Tibial nerve (tissue), 4 donors: ENCODE results near the gene RNF214. TPM values are rescaled to one million over a fixed set of nuclear protein-coding genes. Genes with fewer than 3 reads are reported as not detected.

Source experiments
- DNase-seq, 2 donors: peaks; one replicate each; pipeline ENCODE4 v3.0.0-alpha.2; 2019; ENCODE audit warnings: low spot score in 2 of 2
- H3K27ac ChIP-seq, 4 donors: fragments of 200-600 bp; sonication (generic) in 3 of 4; one replicate each; pipeline ENCODE4 v1.5.1; 2017 to 2019; ENCODE audit warnings: mild to moderate bottlenecking in 1 of 4
- H3K27me3 ChIP-seq, 2 donors: fragments of 200-600 bp; sonication (generic) in 1 of 2; one replicate each; pipeline versions ENCODE4 v1.5.1 to v1.6.0; 2017 to 2019
- H3K36me3 ChIP-seq, 3 donors: fragments of 200-600 bp; sonication (generic); one replicate each; pipeline ENCODE4 v1.5.1; 2018 to 2019
- H3K4me1 ChIP-seq, 4 donors: fragments of 200-600 bp; sonication (generic) in 3 of 4; one replicate each; pipeline ENCODE4 v1.5.1; 2017 to 2019
- H3K4me3 ChIP-seq, 4 donors: fragments of 200-600 bp; sonication (generic) in 3 of 4; one replicate each; pipeline ENCODE4 v1.5.1; 2017 to 2019; ENCODE audit warnings: mild to moderate bottlenecking in 1 of 4, moderate library complexity in 1 of 4
- H3K9me3 ChIP-seq, 4 donors: fragments of 200-600 bp; sonication (generic) in 3 of 4; one replicate each; pipeline ENCODE4 v1.5.1; 2017 to 2019
- EP300 ChIP-seq, 2 donors: sonication (generic); formaldehyde crosslinking; IDR thresholded peaks; one replicate each; pipeline ENCODE4 v1.6.1; 2017; ENCODE audit warnings: antibody characterized with exemption in 2 of 2, mild to moderate bottlenecking in 1 of 2
- POLR2A ChIP-seq, 2 donors: fragments of 450-650 bp; IDR thresholded peaks; one replicate each; pipeline ENCODE4 v1.6.1; 2017; ENCODE audit warnings: antibody characterized with exemption in 2 of 2, mild to moderate bottlenecking in 2 of 2, moderate library complexity in 2 of 2
- WGBS, 2 donors: methylation state at CpG; one replicate each; pipeline ENCODE4 v1.1.5; 2018; 5-methylcytosine and 5-hydroxymethylcytosine counted together
- total RNA-seq, 4 donors: library from RNA; depleted of rRNA; stranded (reverse); fragments of >200 nt; gene quantifications; one replicate each; pipeline ENCODE4 v1.1.0, GENCODE V29; 2016
- TF ChIP-seq, protein P1 (sequence below), 5 experiments: fragments of 200-600 bp in 3 of 5; fragments of 450-650 bp in 2 of 5; sonication (generic) in 3 of 5; IDR thresholded peaks; one replicate each; pipeline ENCODE4 v1.5.1; 2016 to 2019; ENCODE audit warnings: antibody characterized with exemption in 5 of 5, mild to moderate bottlenecking in 3 of 5, moderate library complexity in 2 of 5

RNF214 gene
- total RNA-seq, 4 donors from 2014 or later: 10.8 to 16.6 (median 12.8) TPM

DNA sequence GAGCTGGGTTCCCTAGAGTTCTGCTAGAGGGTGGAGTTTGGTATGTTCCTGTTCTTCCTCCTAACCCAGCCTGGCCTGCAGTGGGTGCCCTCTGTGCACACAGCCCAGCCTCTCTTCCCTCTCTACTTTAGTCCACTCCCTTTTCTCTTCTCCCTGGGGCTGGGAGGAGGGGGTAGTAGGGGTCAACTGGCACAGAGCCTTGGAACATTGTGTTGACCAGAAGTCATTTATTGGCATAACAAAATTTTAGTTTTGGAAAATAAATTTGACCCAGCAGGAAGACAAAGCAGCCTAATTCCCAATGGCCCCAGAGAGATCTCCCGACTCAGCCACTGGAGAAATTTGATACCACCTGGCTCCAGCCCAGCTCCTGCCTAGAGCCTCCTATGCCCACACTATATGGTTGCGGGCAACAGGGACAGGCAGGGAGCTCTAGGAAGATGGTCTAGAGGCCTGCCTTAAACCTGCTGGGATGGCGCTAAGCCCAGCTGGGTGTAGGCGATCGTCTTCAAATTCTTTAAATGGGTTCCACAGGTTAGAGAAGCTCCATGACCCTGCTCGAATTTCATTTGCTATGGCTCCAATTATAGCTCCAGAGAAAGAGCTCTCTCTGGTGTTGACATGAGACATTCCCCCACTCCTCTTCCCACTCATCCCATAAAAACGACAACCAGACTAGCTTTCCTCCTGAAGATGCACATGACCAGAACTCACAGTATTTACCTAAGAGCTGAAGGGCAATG lies 10.5 kb upstream of the RNF214 start:
- H3K4me1 ChIP-seq: peaks cover 10 to 89% (median 44%) of the 10 kb centered on the region in 4 donors
- 21 to 36% methylated on average over 7 of the region's 7 CpGs for WGBS, 2 donors
- no peaks in the 10 kb centered on the region for H3K27me3 ChIP-seq
- DNase-seq: peak; percentile 79 to 90
- no peak overlapping the region for H3K4me3 ChIP-seq
- TF ChIP-seq, protein P1, sequence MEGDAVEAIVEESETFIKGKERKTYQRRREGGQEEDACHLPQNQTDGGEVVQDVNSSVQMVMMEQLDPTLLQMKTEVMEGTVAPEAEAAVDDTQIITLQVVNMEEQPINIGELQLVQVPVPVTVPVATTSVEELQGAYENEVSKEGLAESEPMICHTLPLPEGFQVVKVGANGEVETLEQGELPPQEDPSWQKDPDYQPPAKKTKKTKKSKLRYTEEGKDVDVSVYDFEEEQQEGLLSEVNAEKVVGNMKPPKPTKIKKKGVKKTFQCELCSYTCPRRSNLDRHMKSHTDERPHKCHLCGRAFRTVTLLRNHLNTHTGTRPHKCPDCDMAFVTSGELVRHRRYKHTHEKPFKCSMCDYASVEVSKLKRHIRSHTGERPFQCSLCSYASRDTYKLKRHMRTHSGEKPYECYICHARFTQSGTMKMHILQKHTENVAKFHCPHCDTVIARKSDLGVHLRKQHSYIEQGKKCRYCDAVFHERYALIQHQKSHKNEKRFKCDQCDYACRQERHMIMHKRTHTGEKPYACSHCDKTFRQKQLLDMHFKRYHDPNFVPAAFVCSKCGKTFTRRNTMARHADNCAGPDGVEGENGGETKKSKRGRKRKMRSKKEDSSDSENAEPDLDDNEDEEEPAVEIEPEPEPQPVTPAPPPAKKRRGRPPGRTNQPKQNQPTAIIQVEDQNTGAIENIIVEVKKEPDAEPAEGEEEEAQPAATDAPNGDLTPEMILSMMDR (IDR thresholded peaks at IDR 0.05): no peak
- TF ChIP-seq EP300 (IDR thresholded peaks at IDR 0.05): peak; percentile 91
- peak in 1 of 2 donors; percentile 29 for TF ChIP-seq POLR2A (IDR thresholded peaks at IDR 0.05)
- H3K36me3 ChIP-seq: peaks cover 0 to 60% (median 23%) of the 10 kb centered on the region in 3 donors
- peak overlapping the region; percentile 75 to 93 (median 87) for H3K27ac ChIP-seq
- no peaks in the 10 kb centered on the region for H3K9me3 ChIP-seq

DNA sequence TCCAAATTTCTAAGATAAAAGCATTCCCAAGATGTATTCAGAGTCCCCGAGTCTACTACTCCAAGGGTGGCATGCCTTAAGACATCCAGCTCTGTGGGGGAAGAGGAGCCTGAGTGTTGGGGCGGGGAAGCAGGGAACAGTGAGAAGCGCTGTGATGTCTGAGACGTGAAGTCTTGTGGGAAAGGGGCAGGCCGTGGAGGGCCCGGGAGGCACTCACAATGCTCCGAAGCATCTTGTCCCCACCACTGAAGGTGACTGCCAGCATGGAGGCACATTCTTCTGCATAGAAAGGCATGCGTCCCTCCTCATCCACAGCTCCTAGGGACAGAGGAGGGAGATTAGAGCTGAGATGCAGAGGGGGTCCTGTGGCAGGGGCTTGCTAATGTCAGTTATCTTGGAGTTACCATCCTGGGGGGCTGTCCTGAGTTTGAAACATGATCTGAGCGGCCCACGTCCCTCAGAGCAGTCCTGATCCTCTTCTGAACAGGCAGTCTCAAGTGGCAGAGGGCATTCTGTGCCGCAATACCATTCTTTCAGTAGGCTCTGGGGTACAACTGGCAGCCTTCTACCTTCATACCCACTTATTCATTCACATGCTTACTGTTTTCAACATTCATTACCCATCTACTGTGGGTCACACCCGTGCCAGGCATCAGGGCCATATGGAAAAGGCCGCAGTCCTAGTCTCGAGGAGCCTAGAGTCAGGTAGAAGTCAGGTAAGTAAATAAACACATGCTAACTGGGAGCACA lies 9.3 kb upstream of the RNF214 start:
- Histone ChIP-seq H3K27ac (peak overlapping the region; percentile 75 to 93 (median 87)), H3K9me3 (no peaks in the 10 kb centered on the region), H3K27me3 (no peaks in the 10 kb centered on the region), H3K36me3 (peaks cover 0 to 61% (median 22%) of the 10 kb centered on the region in 3 donors), H3K4me1 (peaks cover 10 to 77% (median 41%) of the 10 kb centered on the region in 4 donors), H3K4me3 (no peak overlapping the region)
- DNase-seq: no peak
- TF ChIP-seq EP300 (IDR thresholded peaks at IDR 0.05): no peak
- WGBS, 2 donors: 87 to 93% methylated on average over 14 of the region's 14 CpGs

DNA sequence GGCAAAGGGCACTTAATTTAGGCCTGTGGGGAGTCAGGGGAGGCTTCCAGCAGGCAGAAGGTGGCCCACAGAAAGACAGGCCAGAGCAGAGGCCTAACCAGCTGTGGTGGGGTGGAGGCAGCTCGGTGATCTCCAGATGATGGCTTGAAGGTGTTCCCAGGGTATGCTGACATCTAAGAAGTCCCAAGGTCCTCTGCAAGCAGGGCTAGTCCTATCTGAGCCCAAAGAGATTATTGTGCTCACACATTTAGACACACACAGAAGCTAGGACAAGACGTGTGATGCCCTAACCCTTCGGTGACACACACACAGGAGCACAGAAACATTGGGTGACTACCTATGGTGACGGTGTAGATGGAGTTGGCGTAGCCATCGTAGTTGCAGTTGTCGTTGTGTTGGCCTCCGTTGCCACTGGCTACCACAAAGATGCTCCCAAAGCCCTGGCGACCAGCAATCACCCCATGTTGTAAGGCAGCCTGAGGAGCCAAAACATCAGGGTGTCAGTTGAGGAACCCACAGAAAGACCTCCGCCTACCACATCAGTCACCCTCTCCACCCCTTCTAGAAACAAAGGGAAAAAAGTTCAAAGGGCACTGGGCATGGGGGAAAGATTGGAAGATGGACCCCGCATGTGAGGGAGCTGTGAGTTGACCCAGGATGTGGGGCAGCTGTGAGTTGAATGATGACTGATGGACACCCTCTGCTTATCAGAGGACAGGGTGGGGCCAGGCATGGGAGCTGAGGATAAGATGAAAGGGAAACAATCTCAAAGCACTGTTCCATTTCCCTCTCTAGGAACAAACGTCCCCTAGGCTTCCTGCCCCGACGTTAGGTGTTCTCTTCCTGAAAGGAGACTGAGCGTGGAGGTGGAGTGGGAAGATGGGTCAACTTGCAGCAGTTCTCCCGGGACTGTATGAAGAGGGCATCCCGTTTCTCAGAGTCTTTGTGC lies 8.5 kb upstream of the RNF214 start:
- no peak for TF ChIP-seq POLR2A (IDR thresholded peaks at IDR 0.05)
- TF ChIP-seq EP300 (IDR thresholded peaks at IDR 0.05): no peak
- TF ChIP-seq, protein P1 (IDR thresholded peaks at IDR 0.05): no peak
- 76% methylated on average over 17 of the region's 17 CpGs for WGBS, 2 donors
- no peak overlapping the region for H3K4me3 ChIP-seq
- no peak for DNase-seq
- peaks cover 0 to 61% (median 21%) of the 10 kb centered on the region in 3 donors for H3K36me3 ChIP-seq
- H3K9me3 ChIP-seq: no peaks in the 10 kb centered on the region
- peak overlapping the region; percentile 75 to 93 (median 87) for H3K27ac ChIP-seq
- H3K27me3 ChIP-seq: no peaks in the 10 kb centered on the region
- H3K4me1 ChIP-seq: peaks cover 10 to 69% (median 38%) of the 10 kb centered on the region in 4 donors

DNA sequence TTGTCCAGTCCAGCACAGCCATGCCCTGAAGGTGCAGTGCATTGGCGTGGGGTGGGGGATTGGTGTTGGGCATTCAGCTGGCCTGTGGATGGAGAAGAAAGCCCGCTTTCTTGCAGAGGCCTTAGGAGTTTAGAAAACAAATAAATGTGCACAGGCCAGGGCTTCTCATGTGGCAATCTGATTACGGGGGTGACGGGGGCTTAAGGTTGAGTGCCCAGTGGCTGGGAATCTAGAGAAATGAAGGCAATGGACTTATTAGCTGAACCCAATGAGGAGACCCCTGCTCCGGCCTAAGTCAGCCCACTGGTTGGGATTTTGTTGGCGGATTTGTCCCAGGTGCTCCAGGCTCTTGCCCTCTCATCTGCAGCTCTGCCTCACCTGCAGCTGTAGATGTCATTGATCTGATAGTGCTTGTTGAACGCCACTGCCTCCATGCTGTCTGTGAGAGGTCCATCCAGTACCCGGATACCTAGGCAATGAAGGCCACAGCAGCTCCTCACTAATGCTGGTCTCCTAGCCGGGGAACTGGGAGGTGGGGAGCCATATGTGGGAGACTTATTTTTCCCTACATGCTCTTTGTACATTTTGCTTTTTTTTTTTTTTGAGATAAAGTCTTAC lies 6.8 kb upstream of the RNF214 start:
- H3K4me1 ChIP-seq: peaks cover 0 to 67% (median 30%) of the 10 kb centered on the region in 4 donors
- 89 to 93% methylated on average over 9 of the region's 9 CpGs for WGBS, 2 donors
- H3K27me3 ChIP-seq: no peaks in the 10 kb centered on the region
- no peaks in the 10 kb centered on the region for H3K9me3 ChIP-seq
- peak overlapping the region in 2 of 4 donors; percentile 82 to 93 for H3K27ac ChIP-seq
- TF ChIP-seq, protein P1 (IDR thresholded peaks at IDR 0.05): no peak
- no peak for TF ChIP-seq EP300 (IDR thresholded peaks at IDR 0.05)
- TF ChIP-seq POLR2A (IDR thresholded peaks at IDR 0.05): no peak
- H3K36me3 ChIP-seq: peaks cover 0 to 64% (median 19%) of the 10 kb centered on the region in 3 donors
- no peak overlapping the region for H3K4me3 ChIP-seq
- no peak for DNase-seq
